ENCODE data around the gene LRFN4.

The LRFN4 gene

DNA sequence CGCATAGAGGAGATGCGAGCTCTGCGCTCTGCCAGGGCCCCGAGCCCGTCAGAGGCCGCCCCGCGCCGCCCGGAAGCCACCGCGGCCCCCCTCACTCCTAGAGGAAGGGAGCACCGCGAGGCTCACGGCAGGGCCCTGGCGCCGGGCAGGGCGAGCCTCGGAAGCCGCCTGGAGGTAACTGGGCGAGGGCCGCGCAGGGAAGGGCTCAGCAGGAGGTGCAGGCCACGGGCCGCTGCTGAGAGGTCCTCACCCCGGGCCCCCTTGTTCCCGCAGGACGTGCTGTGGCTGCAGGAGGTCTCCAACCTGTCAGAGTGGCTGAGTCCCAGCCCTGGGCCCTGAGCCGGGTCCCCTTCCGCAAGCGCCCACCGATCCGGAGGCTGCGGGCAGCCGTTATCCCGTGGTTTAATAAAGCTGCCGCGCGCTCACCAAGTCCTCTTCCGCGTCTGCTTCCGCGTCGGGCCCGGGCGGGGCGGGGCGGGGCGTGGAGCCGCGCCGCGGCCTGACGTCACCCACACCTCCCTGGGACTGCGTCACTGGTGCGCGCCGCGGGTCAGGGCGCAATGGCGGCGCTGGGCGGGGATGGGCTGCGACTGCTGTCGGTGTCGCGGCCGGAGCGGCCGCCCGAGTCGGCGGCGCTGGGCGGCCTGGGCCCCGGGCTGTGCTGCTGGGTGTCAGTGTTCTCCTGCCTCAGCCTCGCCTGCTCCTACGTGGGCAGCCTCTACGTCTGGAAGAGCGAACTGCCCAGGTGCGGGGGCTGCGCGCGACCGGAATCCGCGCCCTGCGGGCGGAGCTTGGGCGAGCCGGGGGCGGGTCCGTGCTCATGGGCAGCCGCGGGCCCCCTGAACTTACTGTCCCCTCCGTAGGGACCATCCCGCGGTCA is 13.7 kb upstream of the LRFN4 start, which contains the start of gene RCE1:
Gene RCE1, plus strand, starts transcription at position 546 of the 880 bp plus-strand sequence. Its CDS starts 15 bp downstream, at position 561.
- DNase-seq = peak; percentile 74
- Histone ChIP-seq H3K27me3 (replicated peaks) (no peaks in the 10 kb centered on the region), H3K36me3 (replicated peaks) (peaks cover 24% of the 10 kb centered on the region), H3K4me3 (ENCODE audit: low read depth, low read length) (peak within 1 kb of the TSS; percentile 99), H3K27ac (peak within 1 kb of the TSS; percentile 97)
- in situ Hi-C loops (cut with HindIII; ENCODE audit: low pct_ligation_motif_present, low sequenced_read_pairs) = no loop called here
- TF ChIP-seq, protein P1, sequence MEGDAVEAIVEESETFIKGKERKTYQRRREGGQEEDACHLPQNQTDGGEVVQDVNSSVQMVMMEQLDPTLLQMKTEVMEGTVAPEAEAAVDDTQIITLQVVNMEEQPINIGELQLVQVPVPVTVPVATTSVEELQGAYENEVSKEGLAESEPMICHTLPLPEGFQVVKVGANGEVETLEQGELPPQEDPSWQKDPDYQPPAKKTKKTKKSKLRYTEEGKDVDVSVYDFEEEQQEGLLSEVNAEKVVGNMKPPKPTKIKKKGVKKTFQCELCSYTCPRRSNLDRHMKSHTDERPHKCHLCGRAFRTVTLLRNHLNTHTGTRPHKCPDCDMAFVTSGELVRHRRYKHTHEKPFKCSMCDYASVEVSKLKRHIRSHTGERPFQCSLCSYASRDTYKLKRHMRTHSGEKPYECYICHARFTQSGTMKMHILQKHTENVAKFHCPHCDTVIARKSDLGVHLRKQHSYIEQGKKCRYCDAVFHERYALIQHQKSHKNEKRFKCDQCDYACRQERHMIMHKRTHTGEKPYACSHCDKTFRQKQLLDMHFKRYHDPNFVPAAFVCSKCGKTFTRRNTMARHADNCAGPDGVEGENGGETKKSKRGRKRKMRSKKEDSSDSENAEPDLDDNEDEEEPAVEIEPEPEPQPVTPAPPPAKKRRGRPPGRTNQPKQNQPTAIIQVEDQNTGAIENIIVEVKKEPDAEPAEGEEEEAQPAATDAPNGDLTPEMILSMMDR (IDR thresholded peaks at IDR 0.05; ENCODE audit: low read depth, low read length, missing control alignments) = no peak

DNA sequence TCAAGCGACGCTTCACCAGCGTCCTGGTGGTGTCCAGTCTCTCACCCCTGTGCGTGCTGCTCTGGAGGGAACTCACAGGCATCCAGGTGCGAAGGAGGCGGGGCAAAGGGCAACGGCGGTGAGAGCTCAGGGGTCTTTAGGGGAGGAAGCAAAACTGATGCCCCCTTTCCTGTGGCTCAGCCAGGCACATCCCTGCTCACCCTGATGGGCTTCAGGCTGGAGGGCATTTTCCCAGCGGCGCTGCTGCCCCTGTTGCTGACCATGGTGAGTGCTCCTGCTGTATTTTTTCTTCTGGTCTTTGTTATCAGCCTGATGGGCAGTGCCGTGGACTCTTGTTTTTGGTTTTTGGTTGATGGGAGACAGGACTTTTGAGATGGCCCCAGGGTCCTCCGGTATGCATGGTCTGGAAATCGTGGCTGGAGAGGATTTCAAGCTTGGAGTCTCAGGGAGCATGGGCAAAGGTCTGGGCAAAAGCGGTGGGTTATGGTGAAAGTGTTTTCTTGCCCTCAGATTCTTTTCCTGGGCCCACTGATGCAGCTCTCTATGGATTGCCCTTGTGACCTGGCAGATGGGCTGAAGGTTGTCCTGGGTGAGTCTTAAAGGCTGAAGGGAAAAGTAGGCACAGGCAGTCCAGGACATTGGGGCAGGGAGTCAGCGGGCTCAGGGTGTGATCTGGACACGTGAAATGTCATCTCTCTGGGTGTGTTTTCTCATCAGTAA is 12.9 kb upstream of the LRFN4 start:
- in situ Hi-C loops (cut with HindIII; ENCODE audit: low pct_ligation_motif_present, low sequenced_read_pairs) = no loop called here
- Histone ChIP-seq H3K4me3 (ENCODE audit: low read depth, low read length) (peak overlapping the region; percentile 99), H3K27ac (peak overlapping the region; percentile 97), H3K27me3 (replicated peaks) (no peaks in the 10 kb centered on the region), H3K36me3 (replicated peaks) (peaks cover 32% of the 10 kb centered on the region)
- no peak for DNase-seq
- TF ChIP-seq, protein P1 (IDR thresholded peaks at IDR 0.05; ENCODE audit: low read depth, low read length, missing control alignments) = no peak

DNA sequence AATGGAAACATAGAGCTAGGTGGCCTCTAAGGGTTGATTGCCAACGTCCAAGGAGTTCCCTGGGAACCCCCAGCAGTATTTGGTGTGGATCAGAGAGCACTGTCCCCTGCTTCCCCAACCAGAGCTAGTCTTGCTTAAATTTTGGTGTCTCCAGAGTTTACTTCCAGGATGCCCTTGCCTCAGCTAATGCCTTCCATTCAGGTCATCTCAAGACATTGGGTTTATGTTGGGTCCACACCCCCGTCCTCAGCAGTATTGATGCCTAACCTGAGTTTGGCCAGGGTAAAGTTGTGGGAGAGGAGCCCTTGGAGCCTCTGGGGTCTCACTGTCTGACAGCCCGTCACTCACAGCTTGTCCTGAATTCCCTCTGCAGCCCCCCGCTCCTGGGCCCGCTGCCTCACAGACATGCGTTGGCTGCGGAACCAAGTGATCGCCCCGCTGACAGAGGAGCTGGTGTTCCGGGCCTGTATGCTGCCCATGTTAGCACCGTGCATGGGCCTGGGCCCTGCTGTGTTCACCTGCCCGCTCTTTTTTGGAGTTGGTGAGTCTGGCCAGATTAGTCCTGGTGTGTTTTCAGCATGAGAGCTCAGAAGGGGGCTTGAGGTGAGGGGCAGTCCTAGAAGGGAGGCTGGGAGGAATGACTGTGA is 12.2 kb upstream of the LRFN4 start:
- H3K4me3 ChIP-seq (ENCODE audit: low read depth, low read length) = peak overlapping the region; percentile 99

DNA sequence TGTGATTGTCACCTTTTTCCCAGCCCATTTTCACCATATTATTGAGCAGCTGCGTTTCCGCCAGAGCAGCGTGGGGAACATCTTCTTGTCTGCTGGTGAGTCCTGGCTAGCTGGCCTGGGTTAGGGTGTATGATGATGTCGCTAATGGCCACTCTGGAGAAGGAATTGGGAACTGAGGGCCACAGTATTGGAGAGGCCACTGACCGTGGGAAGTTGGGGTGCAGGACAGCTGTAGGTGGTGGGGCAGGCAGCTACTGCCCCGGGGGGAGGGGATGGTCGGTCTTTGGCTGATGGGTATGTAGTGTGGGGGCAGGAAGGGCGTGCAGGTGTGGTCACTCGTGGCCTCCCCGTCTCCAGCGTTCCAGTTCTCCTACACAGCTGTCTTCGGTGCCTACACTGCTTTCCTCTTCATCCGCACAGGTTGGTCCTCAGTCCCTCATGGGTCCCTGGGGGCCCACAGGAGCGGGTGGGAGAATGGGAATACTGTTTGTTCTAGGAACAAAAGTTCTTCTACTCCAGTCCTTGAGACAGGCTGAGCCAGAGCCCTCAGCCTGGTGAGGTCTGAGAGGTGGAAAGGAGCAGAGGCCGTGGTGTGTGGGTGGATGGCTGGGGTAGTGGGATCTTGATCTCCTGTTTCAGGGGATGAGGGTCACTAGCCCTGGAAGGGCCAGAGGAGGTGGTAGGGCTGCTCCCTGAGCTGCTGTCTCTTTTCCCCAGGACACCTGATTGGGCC is 11.6 kb upstream of the LRFN4 start:
- no peak for DNase-seq
- no peaks in the 10 kb centered on the region for H3K27me3 ChIP-seq (replicated peaks)
- no peak overlapping the region for H3K27ac ChIP-seq
- H3K36me3 ChIP-seq (replicated peaks) = peaks cover 36% of the 10 kb centered on the region
- TF ChIP-seq, protein P1 (IDR thresholded peaks at IDR 0.05; ENCODE audit: low read depth, low read length, missing control alignments) = no peak
- H3K4me3 ChIP-seq (ENCODE audit: low read depth, low read length) = no peak overlapping the region
- in situ Hi-C loops (cut with HindIII; ENCODE audit: low pct_ligation_motif_present, low sequenced_read_pairs) = no loop called here

More for the DNA sequence above, 12.2 kb upstream of the LRFN4 start:
- TF ChIP-seq, protein P1 (IDR thresholded peaks at IDR 0.05; ENCODE audit: low read depth, low read length, missing control alignments) = no peak
- no peak for DNase-seq
- in situ Hi-C loops (cut with HindIII; ENCODE audit: low pct_ligation_motif_present, low sequenced_read_pairs) = no loop called here
- H3K27me3 ChIP-seq (replicated peaks) = no peaks in the 10 kb centered on the region
- peaks cover 36% of the 10 kb centered on the region for H3K36me3 ChIP-seq (replicated peaks)
- no peak overlapping the region for H3K27ac ChIP-seq

DNA sequence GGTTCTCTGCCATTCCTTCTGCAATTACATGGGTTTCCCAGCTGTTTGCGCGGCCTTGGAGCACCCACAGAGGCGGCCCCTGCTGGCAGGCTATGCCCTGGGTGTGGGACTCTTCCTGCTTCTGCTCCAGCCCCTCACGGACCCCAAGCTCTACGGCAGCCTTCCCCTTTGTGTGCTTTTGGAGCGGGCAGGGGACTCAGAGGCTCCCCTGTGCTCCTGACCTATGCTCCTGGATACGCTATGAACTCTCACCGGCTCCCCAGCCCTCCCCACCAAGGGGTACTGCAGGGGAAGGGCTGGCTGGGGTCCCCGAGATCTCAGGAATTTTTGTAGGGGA is 11.0 kb upstream of the LRFN4 start:
- no peak for DNase-seq
- peaks cover 36% of the 10 kb centered on the region for H3K36me3 ChIP-seq (replicated peaks)
- H3K27me3 ChIP-seq (replicated peaks) = no peaks in the 10 kb centered on the region
- no peak overlapping the region for H3K4me3 ChIP-seq (ENCODE audit: low read depth, low read length)
- TF ChIP-seq, protein P1 (IDR thresholded peaks at IDR 0.05; ENCODE audit: low read depth, low read length, missing control alignments) = no peak
- in situ Hi-C loops (cut with HindIII; ENCODE audit: low pct_ligation_motif_present, low sequenced_read_pairs) = no loop called here
- no peak overlapping the region for H3K27ac ChIP-seq
